ENCODE data around the gene C16orf87. TPM values are rescaled to one million over a fixed set of nuclear protein-coding genes. Genes with fewer than 3 reads are reported as not detected.

Gene C16orf87
- total RNA-seq, 1 experiment from 2014 or later = 10.2 TPM

DNA sequence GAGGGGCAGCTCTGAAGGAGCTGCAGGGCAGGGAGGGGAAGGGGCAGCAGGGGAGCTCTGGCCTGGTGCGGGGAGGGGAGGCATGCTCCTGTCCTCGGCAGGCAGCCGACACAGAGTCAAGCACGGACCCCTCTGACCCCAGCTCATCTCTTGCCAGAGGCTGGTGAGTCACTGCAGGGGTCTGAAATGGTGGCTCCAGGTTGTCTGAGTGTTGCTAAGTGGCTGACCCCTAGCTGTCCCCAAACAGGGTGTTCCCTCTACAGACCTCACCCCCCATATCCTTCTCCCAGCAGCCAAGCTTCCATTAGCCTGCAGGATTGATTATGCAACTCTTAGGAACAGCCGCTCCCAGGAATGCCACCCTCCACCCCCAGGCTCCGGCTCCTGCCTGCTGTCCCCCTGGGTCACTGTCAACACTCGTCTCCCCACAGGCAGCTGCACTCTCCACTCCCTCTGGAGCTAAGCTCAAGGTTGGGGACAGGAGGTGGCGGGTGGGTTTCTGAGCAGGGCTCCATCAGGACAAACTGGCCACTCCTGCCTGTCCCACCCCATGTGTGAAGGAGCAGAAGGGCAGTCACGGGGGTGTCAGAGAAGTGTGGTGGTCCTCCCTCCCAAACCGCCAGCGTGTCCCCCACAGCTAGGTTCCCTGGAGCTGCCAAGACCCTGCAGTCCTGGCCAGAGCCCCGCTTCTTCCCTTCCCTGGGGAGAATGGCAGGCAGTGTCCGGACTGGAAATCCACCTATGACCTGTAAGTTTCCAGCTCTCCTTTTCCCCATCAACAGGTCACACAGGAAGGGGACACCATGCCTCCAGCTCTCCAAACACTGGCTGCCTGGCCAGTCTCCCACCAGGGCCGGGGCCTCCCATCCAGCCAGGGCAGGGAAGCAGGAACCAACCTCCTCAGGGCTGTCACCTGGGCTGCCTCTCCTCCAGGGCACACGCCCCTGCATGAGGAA, 83.9 kb downstream of the C16orf87 start:
- Histone ChIP-seq H2AFZ (ENCODE audit: low read depth, low read length, poor library complexity, severe bottlenecking) (no peak overlapping the region), H3K4me3 (replicated peaks in 1 of 2; ENCODE audit: low read depth in 1 of 2, low read length in 2 of 2) (no peak overlapping the region), H3K4me2 (ENCODE audit: low read length) (no peak overlapping the region), H3K27ac (ENCODE audit: low read depth, low read length) (no peak overlapping the region), H3K27me3 (ENCODE audit: insufficient read depth, low read length) (no peaks in the 10 kb centered on the region), H3K36me3 (ENCODE audit: control insufficient read depth in 1 of 2, insufficient read depth in 2 of 2, low read length in 2 of 2) (no peaks in the 10 kb centered on the region), H4K20me1 (ENCODE audit: insufficient read depth) (no peaks in the 10 kb centered on the region), H3K79me2 (ENCODE audit: insufficient read depth, low read length) (no peaks in the 10 kb centered on the region), H3K9ac (ENCODE audit: low read length) (no peak overlapping the region), H3K9me2 (ENCODE audit: insufficient read depth) (no peaks in the 10 kb centered on the region), H3K9me3 (ENCODE audit: control insufficient read depth in 1 of 2, insufficient read depth in 1 of 2, low read depth in 1 of 2, low read length in 2 of 2) (no peaks in the 10 kb centered on the region), H3K4me1 (ENCODE audit: control insufficient read depth in 1 of 2, insufficient read depth in 2 of 2, low read length in 2 of 2) (no peaks in the 10 kb centered on the region)
- ChIA-PET POLR2A (no interaction called here), RAD21 (ENCODE audit: low non-redundant PET in 1 of 2, low total read pairs in 2 of 2, uncharacterized antibody in 2 of 2, unreplicated experiment in 2 of 2) (no interaction called here), CTCF (no interaction called here)
- TF ChIP-seq YY1 (IDR thresholded peaks at IDR 0.05; ENCODE audit: extremely low read depth, insufficient replicate concordance, low read depth, low read length) = no peak
- TF ChIP-seq ZFX (IDR thresholded peaks at IDR 0.05) = no peak
- no peak for TF ChIP-seq POLR2A (IDR thresholded peaks at IDR 0.05; ENCODE audit: borderline replicate concordance, extremely low read depth, insufficient read depth, insufficient read length)
- no peak for TF ChIP-seq EZH2 (IDR thresholded peaks at IDR 0.05)
- TF ChIP-seq CBX3 (IDR thresholded peaks at IDR 0.05; ENCODE audit: low read depth) = no peak
- TF ChIP-seq JUND (IDR thresholded peaks at IDR 0.05) = no peak
- TF ChIP-seq RAD21 (IDR thresholded peaks at IDR 0.05; ENCODE audit: low read depth) = no peak
- no peak for TF ChIP-seq SP1 (IDR thresholded peaks at IDR 0.05; ENCODE audit: low read depth)
- TF ChIP-seq ZNF274 (IDR thresholded peaks at IDR 0.05; ENCODE audit: low read depth, low read length) = no peak
- no peak for TF ChIP-seq ELF1 (IDR thresholded peaks at IDR 0.05; ENCODE audit: borderline replicate concordance, low read depth)
- TF ChIP-seq, protein P1, sequence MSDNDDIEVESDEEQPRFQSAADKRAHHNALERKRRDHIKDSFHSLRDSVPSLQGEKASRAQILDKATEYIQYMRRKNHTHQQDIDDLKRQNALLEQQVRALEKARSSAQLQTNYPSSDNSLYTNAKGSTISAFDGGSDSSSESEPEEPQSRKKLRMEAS (IDR thresholded peaks at IDR 0.05) = no peak
- no peak for TF ChIP-seq TCF7L2 (IDR thresholded peaks at IDR 0.05; ENCODE audit: borderline replicate concordance, extremely low read depth, insufficient read depth, insufficient read length)
- TF ChIP-seq, protein P2, sequence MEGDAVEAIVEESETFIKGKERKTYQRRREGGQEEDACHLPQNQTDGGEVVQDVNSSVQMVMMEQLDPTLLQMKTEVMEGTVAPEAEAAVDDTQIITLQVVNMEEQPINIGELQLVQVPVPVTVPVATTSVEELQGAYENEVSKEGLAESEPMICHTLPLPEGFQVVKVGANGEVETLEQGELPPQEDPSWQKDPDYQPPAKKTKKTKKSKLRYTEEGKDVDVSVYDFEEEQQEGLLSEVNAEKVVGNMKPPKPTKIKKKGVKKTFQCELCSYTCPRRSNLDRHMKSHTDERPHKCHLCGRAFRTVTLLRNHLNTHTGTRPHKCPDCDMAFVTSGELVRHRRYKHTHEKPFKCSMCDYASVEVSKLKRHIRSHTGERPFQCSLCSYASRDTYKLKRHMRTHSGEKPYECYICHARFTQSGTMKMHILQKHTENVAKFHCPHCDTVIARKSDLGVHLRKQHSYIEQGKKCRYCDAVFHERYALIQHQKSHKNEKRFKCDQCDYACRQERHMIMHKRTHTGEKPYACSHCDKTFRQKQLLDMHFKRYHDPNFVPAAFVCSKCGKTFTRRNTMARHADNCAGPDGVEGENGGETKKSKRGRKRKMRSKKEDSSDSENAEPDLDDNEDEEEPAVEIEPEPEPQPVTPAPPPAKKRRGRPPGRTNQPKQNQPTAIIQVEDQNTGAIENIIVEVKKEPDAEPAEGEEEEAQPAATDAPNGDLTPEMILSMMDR (IDR thresholded peaks at IDR 0.05 in 2 of 3, conservative IDR thresholded peaks at IDR 0.05 in 1 of 3; ENCODE audit: borderline replicate concordance in 1 of 3, insufficient read depth in 1 of 3, low read depth in 2 of 3, low read length in 2 of 3) = no peak
- TF ChIP-seq SIN3A (IDR thresholded peaks at IDR 0.05; ENCODE audit: low read depth) = no peak
- TF ChIP-seq FOSL1 (IDR thresholded peaks at IDR 0.05; ENCODE audit: low read depth) = no peak
- DNase-seq (ENCODE audit: low read depth, low spot score) (no peak), ATAC-seq (no peak)
- no TSS peak for BruUV-seq (replicated peaks)
- intact Hi-C loops (cut with micrococcal nuclease) = no loop called here

Other genes with a start within 250 kb of the C16orf87 start
- 33.3 TPM for gene SHCBP1, start 209.8 kb downstream of the C16orf87 start, total RNA-seq (2021; ENCODE audit: unreplicated experiment)
- gene VPS35, start 142.0 kb downstream of the C16orf87 start, total RNA-seq (2021; ENCODE audit: unreplicated experiment) = 115 TPM
- gene ORC6, start 141.5 kb downstream of the C16orf87 start, total RNA-seq (2021; ENCODE audit: unreplicated experiment) = 44.7 TPM
- gene MYLK3, start 82.8 kb downstream of the C16orf87 start, total RNA-seq (2021; ENCODE audit: unreplicated experiment) = 0.22 TPM
- 50.6 TPM for gene GPT2, start 53.2 kb upstream of the C16orf87 start, total RNA-seq (2021; ENCODE audit: unreplicated experiment)
- gene DNAJA2, start 142.5 kb upstream of the C16orf87 start, total RNA-seq (2021; ENCODE audit: unreplicated experiment) = 68.2 TPM

All from HCT116 (cell line).